ENCODE measurements around the gene KDSR.

The KDSR gene, protein sequence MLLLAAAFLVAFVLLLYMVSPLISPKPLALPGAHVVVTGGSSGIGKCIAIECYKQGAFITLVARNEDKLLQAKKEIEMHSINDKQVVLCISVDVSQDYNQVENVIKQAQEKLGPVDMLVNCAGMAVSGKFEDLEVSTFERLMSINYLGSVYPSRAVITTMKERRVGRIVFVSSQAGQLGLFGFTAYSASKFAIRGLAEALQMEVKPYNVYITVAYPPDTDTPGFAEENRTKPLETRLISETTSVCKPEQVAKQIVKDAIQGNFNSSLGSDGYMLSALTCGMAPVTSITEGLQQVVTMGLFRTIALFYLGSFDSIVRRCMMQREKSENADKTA

DNA sequence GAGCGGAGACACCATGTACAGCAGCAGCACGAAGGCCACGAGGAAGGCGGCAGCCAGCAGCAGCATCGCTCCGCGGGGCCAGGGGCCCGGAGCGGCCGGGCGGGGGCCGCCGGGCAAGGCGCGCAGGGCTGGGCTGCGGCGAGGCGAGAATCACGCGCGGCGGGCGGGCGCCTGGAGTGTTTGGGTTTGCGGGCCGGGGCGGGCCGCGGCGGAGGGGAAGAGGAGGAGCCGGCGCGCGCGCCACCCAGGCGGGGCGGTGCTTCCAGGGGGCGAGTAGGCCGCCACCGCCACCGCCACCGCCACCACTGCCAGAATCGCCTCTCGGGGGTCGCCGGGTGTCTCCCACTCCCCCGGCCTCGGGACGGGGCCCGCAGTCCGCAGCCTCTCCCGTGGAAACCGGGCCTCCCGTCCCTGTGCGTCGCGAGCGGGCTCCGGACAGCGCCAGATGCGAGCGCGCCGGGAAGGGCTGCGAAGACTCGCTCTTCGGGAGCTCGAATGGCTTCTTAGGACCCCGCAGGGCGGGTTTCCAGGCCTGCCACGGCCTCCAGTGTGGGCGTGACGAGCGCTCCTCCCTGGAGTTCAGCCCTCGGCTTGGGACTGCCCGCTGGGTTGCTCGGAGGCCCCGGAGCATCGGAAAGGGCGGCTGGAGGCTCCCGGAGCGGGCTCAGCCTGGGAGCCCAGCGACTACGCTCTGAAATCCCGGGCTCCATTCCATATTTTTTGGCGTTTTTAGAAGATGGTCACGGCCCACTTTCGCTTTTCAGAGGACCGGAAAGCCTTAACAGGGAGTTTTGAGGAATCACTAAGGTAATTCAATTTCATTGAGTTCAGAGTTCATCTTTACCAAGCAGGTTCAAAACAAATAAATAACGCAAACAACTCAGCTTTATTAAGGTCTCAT lies at the start of gene KDSR:
KDSR (minus strand) TSS at position 154 of the 901 bp plus-strand sequence; CDS start at position 66, 88 bp downstream.
- DNase-seq (ENCODE audit: low read depth, low spot score): peak; percentile 86

DNA sequence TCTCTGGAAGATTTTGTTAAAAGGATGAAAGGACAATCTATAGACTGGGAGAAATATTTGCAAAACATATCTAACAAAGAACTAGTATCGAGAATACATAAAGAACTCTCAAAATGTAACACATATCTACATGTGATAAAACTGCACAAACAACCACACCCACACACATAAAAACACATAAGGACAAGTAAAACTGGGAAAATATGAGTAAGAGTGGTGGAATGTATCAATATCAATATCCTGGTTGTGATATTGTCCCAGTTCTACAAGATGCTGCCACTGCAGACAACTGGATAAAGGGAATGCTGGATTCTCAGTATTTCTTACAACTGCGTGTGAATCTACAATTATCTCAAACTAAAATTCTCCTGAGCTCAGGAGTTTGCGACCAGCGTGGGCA lies 45.9 kb upstream of the KDSR start:
- no peak for DNase-seq (ENCODE audit: low read depth, low spot score)

DNA sequence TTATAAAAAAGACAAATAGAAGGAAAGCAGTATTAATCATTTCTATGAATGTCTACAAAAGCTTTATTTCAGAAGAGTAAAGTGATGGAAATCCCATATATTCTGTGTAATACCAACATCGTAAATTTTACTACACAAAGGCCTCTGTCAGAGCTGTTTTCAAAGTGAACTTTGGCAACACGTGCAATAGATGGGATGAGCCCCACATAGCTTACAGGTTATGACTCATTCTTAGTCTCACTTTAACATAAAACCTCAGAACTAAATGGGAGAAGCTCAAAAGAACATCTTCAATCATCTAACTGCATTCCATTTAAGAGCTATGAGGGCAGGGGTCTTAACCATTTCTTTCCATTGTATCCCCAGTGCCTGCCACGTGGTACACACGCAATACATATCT lies 43.8 kb upstream of the KDSR start:
- no peak for DNase-seq (ENCODE audit: low read depth, low spot score)

GRCh38 chr18:63409301-63409700 lies 42.3 kb upstream of the KDSR start:
- DNase-seq (ENCODE audit: low read depth, low spot score): no peak

- no peak for DNase-seq (ENCODE audit: low read depth, low spot score)
Observed at GRCh38 chr18:63407734-63408133, 40.7 kb upstream of the KDSR start.

DNA sequence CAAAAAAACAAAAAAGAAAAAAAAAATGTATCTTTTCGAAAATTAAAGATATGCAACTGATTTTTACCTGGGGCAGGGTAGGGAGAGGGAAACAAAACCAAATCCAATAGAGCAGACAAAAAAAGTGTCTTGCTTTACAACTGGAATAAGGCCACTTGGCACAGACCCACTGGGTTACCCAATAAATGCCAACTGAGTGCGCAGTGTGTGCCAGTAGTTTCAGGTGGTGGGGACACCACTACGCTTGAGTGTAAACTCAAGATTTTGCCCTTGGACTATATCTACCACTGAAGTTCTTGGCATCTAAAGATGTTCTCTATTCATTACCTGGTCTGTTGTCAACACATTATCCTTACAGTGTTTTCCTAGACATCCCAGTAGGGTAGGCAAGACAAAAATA lies 39.0 kb upstream of the KDSR start:
- DNase-seq (ENCODE audit: low read depth, low spot score): no peak

- no peak for DNase-seq (ENCODE audit: low read depth, low spot score)
Observed at GRCh38 chr18:63402246-63403162, 35.5 kb upstream of the KDSR start.

- DNase-seq (ENCODE audit: low read depth, low spot score): no peak
Observed at GRCh38 chr18:63399300-63399699, 32.3 kb upstream of the KDSR start.

DNA sequence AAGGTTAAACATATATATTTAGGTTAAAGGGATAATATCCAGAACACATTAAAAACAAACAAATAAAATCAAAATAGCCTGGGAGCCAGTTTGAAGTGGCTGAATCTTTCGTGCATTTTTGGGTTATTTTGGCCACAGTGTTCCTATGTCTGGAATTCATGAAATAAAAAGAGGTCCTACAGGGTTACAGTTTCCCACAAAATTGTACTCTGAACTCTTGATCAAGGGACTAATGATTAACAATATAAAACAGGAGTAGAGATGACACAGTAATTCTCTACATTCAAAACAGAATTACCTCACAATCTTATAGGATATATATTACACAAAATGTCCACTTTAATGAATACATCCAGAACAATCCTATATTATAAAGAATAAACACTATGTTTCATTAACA lies 30.3 kb upstream of the KDSR start:
- DNase-seq (ENCODE audit: low read depth, low spot score): no peak

DNA sequence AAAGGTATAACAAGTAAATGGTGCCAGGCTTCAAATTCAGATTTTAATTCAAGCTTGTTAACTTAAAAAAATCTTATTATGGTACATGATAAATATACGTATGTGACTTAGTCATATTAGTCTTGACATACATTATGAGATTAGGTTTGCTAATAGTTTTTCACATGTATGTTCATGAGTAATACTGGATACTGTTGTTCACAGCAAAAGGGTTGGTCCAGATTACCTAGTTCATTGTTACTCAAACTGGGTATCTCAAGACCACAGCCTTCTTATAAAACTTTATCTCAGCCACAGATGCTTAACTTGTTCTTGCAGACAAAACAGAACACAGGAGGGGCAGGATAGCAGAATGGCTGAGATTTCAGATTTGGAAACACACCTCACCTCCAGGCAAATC lies 28.5 kb upstream of the KDSR start:
- DNase-seq (ENCODE audit: low read depth, low spot score): no peak

GRCh38 chr18:63394954-63395353 lies 27.9 kb upstream of the KDSR start:
- DNase-seq (ENCODE audit: low read depth, low spot score): no peak

DNA sequence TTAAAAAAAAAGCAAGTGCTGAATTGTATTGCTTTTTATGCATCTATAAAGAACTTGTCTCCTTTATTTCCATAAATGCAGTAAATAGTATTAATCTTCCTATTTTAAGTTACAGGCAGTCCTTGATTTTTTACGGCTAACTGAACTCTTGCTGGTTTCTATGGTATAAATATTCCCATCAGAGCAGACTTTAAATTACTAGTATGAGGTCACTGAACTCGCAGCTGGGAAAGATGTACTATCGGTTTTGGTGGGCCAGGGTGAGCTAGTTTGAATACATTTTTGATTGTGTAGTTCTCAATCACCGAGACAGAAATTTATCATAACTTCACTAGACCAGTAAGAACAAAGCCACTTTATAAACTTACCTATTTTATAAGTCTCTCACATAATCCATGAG lies 20.9 kb upstream of the KDSR start:
- DNase-seq (ENCODE audit: low read depth, low spot score): no peak

DNA sequence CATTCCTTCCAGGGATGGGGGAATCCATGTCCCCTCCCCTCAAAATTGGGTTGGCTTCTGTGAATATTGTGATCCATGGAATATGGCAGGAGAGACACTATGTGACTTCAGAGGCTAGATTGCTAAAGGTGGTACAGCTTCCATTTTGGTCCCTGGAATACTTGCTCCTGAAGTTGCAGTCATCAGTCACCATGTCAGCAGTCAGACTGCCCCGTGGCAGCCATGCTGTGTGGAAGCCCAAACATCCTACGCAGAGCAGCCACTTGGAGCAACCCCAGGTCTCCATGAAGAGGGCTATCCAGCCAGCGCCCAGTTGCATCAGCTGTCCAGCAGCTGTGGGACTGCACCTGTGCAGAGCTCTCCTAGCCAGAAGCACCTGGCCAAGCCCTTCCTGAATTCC lies 15.8 kb upstream of the KDSR start:
- DNase-seq (ENCODE audit: low read depth, low spot score): no peak

- DNase-seq (ENCODE audit: low read depth, low spot score): no peak
Observed at GRCh38 chr18:63379639-63379962, 12.6 kb upstream of the KDSR start.

- DNase-seq (ENCODE audit: low read depth, low spot score): no peak
Observed at GRCh38 chr18:63378919-63379638, 12.1 kb upstream of the KDSR start.

GRCh38 chr18:63377275-63377980 lies 10.4 kb upstream of the KDSR start:
- DNase-seq (ENCODE audit: low read depth, low spot score): no peak

DNA sequence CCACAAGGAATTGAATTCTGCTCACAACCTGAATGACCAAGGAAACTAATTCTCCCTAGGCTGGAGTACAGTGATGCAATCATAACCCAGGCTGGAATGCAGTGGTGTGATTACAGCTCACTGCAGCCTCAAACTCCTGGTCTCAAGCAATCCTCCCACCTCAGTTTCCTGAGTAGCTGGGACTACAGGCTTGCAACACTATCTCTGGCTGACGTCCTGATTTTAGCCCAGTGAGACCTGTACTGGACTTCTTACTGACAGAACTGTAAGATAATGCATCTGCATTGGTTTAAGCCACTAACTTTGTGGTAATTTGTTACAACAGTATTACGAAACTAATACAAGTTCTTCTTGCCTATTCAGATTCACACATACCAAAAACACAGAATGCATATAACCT lies 9.5 kb upstream of the KDSR start:
- no peak for DNase-seq (ENCODE audit: low read depth, low spot score)

DNA sequence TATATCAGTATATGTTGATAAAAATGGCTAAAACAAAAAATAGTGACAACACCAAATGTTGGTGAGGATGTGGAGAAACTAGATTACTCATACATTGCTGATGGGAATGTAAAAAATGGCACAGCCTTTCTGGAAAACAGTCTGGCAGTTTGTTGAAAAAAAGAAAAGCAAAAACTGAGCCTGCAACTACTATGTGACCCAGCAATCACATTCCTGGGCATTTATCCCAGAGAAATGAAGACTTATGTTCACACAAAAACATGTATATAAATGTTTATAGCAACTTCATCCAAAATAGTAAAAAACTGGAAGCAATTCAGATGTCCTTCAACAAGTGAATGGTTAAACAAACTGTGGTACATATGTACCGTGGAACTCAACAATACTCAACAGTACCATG lies 7.5 kb upstream of the KDSR start:
- no peak for DNase-seq (ENCODE audit: low read depth, low spot score)

DNA sequence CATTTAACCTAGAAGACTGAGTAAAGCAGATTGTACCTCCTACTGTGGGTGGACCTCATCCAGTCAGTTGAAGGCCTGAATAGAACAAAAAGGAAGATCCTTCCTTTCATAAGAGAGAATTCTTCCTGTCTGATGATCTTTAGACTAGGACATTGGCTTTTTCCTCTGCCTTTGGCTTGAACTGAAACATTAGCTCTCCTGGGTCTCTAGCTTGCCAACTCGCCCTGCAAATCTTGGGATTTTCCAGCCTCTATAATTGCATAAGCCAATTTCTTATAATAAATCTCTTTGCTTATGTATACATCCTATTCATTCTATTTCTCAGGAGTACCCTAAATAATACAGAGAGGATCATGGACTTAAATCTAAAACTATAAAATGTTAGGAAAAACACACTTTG lies 6.2 kb upstream of the KDSR start:
- DNase-seq (ENCODE audit: low read depth, low spot score): no peak

DNA sequence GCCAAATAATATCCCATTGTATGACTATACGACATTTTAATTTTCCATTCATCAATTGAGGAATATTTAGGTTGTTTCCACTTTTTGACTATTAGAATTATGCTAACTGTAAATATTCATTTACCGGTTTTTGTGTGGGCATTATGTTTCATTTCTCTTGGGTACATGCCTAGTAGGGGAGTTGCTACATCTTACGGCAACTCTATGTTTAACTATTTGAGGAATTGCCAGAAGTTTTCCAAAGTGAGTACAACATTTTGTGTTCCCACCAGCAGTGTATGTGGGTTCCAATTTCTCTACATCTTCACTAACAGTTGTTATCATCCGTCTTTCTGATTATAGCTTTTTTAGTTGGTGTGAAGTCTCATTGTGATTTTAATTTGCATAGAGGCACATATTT lies 1.6 kb upstream of the KDSR start:
- no peak for DNase-seq (ENCODE audit: low read depth, low spot score)
